Middle frontal gyrus (tissue), 1 donor: Measurements from ENCODE around the gene CLEC10A.
"Not testable (repeated sequence)": the region's sequence is repeated elsewhere in the genome, so short reads cannot be mapped to it uniquely, and the experiment has no call there.

ENCODE experiments used
- DNase-seq: peaks from one replicate; pipeline ENCODE4 v3.0.0-alpha.2; 2015; ENCODE audit warnings: low spot score; ENCODE audit errors: extremely low spot score

Gene CLEC10A

GRCh38 chr17:7079581-7080455, at the start of gene CLEC10A:
Gene CLEC10A, minus strand, starts transcription at chr17:7080251. Its CDS starts 1,439 bp downstream, at chr17:7078812.
- DNase-seq, result no peak

DNA sequence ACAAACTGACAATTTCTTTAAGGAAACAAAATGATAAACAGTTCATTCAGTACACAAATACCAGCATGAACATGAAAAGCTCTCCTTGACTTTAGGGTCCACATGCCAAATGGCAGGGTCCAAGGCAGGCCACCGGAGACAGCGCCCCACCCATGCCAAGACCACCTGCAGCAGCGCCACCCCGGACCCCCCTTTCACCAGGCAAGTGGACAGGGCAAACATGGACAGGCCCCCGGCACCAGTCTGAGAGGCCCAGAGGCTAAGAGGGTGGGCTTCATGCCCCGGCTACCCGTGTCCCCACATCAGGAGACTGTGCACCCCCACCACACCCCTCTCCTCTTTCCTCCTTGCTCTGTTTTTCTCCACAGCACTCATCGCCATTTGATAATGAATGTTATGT, 49.3 kb upstream of the CLEC10A start:
- DNase-seq, result no peak

GRCh38 chr17:7128160-7128559, 48.1 kb upstream of the CLEC10A start:
- DNase-seq, result no peak

GRCh38 chr17:7127501-7127900, 47.5 kb upstream of the CLEC10A start:
- not testable (repeated sequence) for DNase-seq

- DNase-seq, result not testable (repeated sequence)
Observed at GRCh38 chr17:7126386-7126785, 46.3 kb upstream of the CLEC10A start.

- no peak for DNase-seq
Observed at GRCh38 chr17:7124923-7125322, 44.9 kb upstream of the CLEC10A start.

DNA sequence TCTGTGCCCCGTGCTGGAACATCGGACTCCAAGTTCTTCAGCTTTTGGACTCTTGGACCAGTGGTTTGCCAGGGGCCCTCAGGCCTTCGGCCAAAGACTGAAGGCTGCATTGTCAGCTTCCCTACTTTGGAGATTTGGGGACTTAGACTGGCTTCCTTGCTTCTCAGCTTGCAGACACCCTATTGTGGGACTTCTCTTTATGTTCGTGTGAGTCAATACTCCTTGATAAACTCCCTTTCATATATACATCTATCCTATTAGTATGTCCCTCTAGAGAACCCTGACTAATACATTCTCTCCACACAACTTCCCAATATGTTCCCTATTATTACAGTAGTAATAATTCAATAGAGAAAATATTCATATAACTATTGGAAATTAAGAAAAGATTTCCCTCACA, 43.8 kb upstream of the CLEC10A start:
- no peak for DNase-seq

DNA sequence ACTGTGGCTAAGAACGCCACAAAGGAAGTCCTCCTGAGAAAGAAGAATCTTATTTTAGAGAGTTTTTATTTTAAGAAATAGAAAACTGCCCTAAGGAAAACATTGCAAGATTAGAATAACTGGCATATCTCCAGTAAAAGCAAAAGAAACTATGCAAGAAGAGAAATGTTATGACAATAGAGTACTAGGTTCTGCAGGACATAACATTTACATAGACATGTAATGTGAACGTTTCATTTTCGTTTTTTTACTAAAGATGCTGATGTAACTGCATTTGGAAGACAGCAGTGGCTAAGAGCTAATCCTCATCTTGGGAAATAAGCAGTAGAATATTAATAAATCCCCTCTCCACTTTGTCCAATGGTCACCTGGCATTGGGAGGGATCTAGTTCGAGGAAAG, 42.3 kb upstream of the CLEC10A start:
- DNase-seq, result no peak

- DNase-seq, result not testable (repeated sequence)
Observed at GRCh38 chr17:7120635-7121034, 40.6 kb upstream of the CLEC10A start.

DNA sequence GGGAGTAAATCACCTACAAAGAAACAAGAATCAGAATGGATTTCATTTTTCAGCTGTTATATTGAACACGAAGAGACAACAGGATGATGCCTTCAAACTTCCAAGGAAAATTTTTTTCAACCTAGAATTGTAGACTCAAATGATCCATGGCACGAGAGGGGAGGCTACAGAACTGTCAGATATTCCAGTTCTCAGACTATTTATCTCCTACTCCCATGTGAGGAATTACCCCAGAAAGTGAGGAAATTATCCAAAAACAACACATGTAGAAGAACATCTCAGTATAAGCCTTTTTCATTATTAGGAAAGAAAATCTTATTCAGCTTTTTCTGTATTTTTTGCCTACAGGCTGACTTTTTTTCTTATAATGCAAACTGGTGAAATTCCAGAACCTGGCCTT, 40.1 kb upstream of the CLEC10A start:
- DNase-seq, result no peak

GRCh38 chr17:7119314-7119713, 39.3 kb upstream of the CLEC10A start:
- DNase-seq, result no peak

DNA sequence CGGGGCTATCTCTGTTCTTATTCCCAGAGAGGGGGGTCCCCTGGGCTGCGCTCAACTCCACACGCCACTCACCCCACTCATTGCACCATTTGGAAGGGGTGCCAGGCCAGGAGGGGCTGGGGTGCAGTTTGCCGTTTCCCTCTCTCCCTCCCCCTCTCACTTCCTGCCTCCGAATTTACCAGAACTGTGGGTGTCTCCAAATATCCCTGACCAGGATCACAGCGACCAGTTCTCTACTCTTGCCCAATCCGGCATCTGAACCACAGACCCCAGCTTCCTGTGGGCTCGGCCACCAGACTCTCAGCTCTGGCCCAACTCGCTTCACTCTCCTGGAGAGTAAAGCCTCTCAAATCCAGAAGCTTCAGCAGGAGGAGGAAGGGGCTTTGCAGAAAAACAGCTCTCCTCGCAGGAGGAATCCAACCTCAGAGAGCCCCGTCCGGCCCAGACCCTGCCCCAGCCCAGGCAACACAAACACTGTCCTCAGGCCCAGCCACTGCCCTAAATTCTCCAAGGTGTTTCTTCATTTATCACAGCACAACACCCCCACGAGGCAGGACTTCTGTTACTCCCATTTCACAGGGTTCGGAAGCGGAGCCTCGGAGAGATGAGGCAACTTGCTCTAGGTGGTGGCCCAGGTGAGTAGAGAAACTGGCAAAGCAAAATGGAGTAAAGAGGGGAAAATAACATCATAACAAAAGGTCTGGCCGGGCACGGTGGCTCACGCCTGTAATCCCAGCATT, 35.0 kb upstream of the CLEC10A start:
- no peak for DNase-seq

DNA sequence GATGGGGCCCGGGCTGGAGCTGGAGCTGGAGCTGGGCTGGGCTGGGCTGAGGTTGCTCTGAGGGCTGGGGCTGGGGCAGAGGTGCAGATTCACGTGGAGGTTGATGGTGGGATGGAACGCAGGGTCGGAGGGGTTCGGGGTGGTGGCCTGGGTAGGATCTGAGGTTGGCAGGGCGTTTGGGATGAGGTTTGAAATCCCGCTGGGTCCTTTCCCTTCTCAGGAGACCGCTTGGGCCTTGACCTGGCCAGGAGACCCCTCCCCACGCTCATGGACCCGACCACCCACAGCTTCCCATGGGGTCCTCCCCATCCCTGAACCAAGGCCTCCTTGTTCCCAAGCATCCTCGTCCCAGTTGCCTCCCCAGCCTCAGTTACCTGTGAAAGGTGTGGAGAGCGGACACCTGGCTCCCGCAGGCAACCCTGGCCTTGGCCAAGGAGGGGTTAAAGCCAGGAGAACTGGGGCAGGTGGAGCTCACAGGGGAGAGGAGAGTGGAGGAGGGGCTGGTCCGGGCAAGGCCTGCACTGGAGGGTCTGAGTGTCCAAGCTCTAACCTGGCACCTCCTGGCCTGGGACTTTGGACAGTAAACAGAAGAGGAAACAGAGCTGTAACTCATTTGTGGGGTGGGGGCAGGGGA, 34.3 kb upstream of the CLEC10A start, which contains the start of gene ASGR2:
TSS of gene ASGR2 (minus strand) at position 582 of the 634 bp plus-strand sequence. CDS start 582 bp downstream, outside the sequence.
- DNase-seq, result no peak

DNA sequence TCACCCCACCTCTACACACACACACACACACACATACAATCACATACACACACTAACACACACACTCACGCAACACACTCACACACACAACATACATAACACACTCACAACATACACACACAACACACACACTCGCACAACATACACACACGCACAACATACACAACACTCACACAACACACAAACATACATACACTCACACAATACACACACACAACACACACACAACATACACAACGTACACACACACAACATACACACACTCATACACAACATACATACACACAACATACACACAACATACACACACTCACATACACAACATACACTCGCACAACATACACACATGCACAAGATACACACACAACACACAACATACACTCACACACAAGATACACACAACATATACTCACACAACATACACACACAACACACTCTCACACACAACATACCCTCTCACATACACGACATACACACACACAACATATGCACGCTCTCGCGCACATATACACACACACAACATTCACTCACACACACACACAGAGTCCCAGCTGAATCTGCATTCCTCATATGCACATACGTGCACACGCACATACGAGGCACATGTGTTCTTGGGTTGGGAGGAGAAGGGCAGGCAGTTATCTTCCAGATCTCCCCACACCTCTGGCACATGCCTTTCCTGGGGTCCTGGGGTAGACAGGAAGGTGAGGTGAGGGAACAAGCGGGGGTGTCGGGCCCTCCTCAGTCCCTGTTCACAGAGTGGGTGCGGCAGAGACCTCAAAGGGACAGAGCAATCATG, 33.4 kb upstream of the CLEC10A start:
- DNase-seq, result no peak

GRCh38 chr17:7112510-7113108, 32.6 kb upstream of the CLEC10A start:
- no peak for DNase-seq

DNA sequence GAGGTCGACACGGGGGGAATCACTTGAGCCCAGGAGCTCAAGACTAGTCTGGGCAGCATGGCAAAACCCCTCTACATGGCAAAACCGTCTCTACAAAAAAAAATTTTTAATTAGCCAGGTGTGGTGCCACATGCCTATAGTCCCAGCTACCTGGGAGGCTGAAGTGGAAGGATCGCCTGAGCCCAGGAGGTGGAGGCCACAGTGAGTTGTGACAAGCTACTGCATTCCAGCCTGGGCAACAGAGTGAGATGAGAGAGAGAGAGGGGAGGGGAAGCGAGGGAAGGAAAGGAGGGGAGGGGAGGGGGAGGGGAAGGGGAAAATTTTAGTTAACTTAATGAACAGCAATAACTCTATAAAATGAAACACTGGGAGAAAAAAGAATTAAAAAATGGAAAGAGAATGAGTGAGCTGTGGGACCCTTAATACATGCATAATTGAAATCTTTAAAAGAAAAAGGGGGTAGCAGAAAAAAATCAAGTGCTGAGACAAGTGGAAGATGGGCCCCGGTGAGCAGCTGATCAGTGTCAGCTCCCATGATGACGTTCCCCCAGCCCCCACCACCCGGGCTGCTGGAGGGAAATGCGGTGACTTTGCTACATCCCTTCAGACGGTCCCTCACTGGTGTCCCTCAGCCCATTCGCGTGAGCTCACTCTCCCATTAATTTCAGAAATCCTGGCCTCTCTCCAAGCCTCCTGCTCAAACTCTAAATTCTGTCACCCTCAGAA, 31.9 kb upstream of the CLEC10A start:
- DNase-seq, result no peak

DNA sequence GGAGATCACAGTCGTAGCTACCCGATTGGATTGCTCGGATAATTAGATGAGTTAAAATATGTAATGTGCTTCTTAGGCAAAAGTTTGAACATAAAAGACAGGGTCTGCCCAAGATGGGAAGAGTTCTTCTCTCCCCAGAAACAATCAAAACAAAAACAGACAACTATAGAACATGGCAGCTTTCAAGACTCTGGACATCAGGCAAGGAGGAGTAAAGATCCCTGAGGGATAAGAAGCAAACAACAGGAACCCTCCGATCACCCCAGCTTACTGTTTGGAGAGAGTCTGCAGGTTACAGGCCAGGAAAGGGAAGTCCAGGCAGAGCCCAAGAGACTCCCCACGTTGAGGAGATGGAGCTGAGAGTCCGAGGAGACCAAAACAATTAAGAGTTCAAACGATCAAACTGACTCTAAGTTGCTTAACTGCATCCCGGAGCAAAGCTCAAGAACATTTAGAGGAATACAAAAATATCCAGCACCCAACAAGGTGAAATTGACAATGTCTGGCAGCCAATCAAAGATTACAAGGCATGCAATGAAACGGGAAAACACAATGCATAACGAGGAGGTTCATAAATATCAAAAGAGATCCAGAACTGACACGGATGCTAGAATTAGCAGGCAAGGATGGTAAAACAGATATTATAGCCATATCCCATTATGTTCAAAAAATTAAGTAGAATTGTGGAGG, 30.7 kb upstream of the CLEC10A start:
- no peak for DNase-seq

DNA sequence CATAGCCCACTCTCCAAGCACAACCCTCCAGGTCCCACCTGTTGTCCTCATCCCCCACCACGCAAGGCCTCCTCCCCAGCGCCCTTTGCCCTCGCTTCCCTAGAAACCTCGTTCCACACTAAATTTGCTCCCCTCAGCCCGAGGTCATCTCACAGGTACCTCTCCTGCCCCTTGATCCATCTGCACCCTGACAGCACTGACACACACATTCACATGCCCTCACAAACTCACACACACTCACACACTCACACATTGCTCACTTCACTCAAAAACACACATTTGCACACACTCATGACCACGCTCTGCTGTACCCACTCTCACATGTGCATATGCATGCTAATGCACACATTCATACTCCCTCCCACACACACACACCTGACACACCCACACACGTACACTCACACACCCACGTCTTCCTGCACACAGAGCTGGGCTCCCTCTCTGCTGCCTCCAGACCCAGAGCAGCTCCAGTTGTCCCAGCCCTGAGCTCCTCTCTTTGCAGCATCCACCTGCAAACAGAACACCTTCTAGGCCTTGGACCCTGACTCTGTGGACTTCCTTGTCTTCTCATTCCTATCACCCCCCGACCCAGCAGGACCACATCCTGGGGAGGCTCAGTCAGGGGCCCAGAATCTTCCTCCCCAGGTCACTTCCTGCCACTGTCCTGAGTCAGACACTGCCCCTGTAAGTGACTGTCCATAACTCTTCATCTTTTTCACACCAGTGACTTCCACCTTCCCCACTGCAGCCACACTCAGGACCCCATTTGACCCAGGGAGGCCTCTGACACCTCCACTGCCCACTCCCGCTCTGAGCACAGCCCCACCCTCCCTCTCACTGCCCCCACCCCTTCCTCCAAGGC, 29.6 kb upstream of the CLEC10A start:
- DNase-seq, result no peak
